A172 (cell line): ENCODE measurements around the gene NIPSNAP3A. TPM values are rescaled to one million over a fixed set of nuclear protein-coding genes. Genes with fewer than 3 reads are reported as not detected.

ENCODE experiments used
- DNase-seq: peaks from one replicate; pipeline ENCODE4 v3.0.0-alpha.2; 2015; ENCODE audit warnings: low spot score
- total RNA-seq: library from RNA; depleted of rRNA; stranded (reverse); fragments of >200 nt; shearing (Covaris generic); gene quantifications from 2 replicates; pipeline ENCODE4 v1.2.3, GENCODE V29; 2014; rRNA removed

Gene NIPSNAP3A
- total RNA-seq, 1 experiment from 2014 or later: 103 TPM

DNA sequence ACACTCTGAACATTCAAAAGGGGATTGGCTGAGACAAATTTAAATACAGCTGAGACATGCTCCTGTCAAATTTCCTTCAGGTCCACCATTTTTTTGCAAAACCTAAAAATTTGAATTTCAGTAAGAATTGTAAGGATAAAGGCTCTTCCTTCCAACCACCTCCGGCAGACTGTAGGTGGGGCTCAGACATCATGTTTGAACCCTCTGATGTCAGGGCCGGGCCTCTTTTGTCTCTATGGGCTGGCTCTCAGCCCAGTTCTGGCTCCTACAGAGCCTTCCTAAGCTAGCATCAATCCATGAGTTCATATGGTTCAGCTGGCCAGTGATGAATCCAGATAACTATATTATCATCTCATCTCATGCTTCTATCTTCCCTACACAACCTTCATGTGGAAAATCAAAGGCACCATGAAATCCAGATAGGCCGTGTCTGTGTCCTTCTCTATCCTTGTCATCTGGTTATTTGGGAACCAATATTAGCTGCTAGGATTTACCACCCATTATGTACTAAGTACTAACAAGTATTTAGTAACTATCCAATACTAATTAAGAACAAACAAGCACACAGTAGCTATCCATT is 60.6 kb downstream of the NIPSNAP3A start:
- no peak for DNase-seq

Other genes starting within 250 kb of the NIPSNAP3A start
- gene OR13F1, start 243.4 kb upstream of the NIPSNAP3A start, total RNA-seq: not detected in 2 replicates
- not detected in 2 replicates for gene OR13C4, start 220.5 kb upstream of the NIPSNAP3A start, total RNA-seq
- gene OR13C3, start 210.8 kb upstream of the NIPSNAP3A start, total RNA-seq: not detected in 2 replicates
- not detected in 2 replicates for gene OR13C8, start 178.5 kb upstream of the NIPSNAP3A start, total RNA-seq
- gene OR13C5, start 148.3 kb upstream of the NIPSNAP3A start, total RNA-seq: not detected in 2 replicates
- gene OR13C2, start 142.1 kb upstream of the NIPSNAP3A start, total RNA-seq: not detected in 2 replicates
- not detected in 2 replicates for gene OR13C9, start 129.5 kb upstream of the NIPSNAP3A start, total RNA-seq
- not detected in 2 replicates for gene OR13D1, start 53.2 kb upstream of the NIPSNAP3A start, total RNA-seq
- 0.14 TPM in 1 of 2 replicates, not detected in the other for gene NIPSNAP3B, start 16.4 kb downstream of the NIPSNAP3A start, total RNA-seq
- 66.6 and 72.6 TPM in 2 replicates for gene ABCA1, start 180.5 kb downstream of the NIPSNAP3A start, total RNA-seq